ENCODE data around the gene DEPDC1B. TPM values are rescaled to one million over a fixed set of nuclear protein-coding genes. Genes with fewer than 3 reads are reported as not detected.

The DEPDC1B gene
- total and polyA plus RNA-seq, 2 of the 4 experiments (the other 2 are of a cell fraction) = 4.4 to 9.3 TPM

DNA sequence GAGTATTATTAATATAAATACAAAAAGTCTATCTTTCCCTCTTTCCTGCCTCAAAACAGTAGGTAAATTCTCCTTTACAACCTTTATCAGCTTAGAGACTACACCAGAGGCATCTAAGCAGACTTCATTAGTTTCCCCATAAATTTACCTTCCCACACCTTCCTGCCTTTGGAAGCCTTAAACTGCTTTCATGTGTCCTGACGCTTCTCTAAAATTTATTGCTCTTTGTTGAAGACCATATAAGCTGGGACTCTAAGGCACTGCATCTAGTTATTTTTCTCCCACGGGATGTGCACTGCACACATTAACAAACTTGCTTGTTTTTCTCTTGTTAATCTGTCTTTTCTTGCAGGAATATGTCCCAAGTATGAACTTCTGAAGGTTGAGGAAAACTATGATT is 51.8 kb downstream of the DEPDC1B start:
- Histone ChIP-seq H3K36me3 (ENCODE audit: control insufficient read depth, insufficient read depth, low read length) (no peaks in the 10 kb centered on the region), H3K79me1 (ENCODE audit: low read depth in 1 of 2, low read length in 2 of 2) (peaks cover 16 to 23% of the 10 kb centered on the region in 2 experiments), H2BK120ac (ENCODE audit: low read depth, low read length) (no peak overlapping the region), H3K27me3 (ENCODE audit: control insufficient read depth, insufficient read depth, low read length) (no peaks in the 10 kb centered on the region), H4K91ac (ENCODE audit: insufficient read depth, low read depth, low read length) (no peak overlapping the region), H3K18ac (ENCODE audit: low read depth, low read length) (no peak overlapping the region), H3K4me2 (ENCODE audit: low read depth, low read length) (no peak overlapping the region), H3K14ac (replicated peaks; ENCODE audit: low read depth, low read length) (no peak overlapping the region), H3K4ac (ENCODE audit: low read depth, low read length) (no peak overlapping the region), H3K9me1 (ENCODE audit: insufficient read depth, low read length) (0 out of 2 replicates have a peak, but pooled peaks cover 3% of the 10 kb centered on the region), H2BK5ac (ENCODE audit: low read depth, low read length, poor library complexity, severe bottlenecking) (no peak overlapping the region), H4K8ac (ENCODE audit: low read depth in 2 of 2, low read length in 2 of 2) (no peak overlapping the region), H3K4me1 (ENCODE audit: control insufficient read depth, insufficient read depth, low read length) (no peaks in the 10 kb centered on the region), H2AFZ (replicated peaks; ENCODE audit: low read length, poor library complexity) (no peak overlapping the region), H3K27ac (ENCODE audit: insufficient read depth, low read length) (no peak overlapping the region), H2BK15ac (ENCODE audit: low read depth, low read length) (no peak overlapping the region), H2AK9ac (replicated peaks; ENCODE audit: low read depth, low read length, poor library complexity) (no peak overlapping the region), H3K56ac (ENCODE audit: extremely low read depth, insufficient read depth, low read length) (no peak overlapping the region), H2BK20ac (ENCODE audit: low read depth, low read length) (no peak overlapping the region), H3K9ac (ENCODE audit: low read depth, low read length) (no peak overlapping the region), H3K23ac (ENCODE audit: low read depth, low read length) (no peak overlapping the region), H2AK5ac (ENCODE audit: low read depth, low read length) (no peak overlapping the region), H4K5ac (ENCODE audit: low read depth, low read length) (no peak overlapping the region), H3K4me3 (ENCODE audit: insufficient read depth, low read depth, low read length) (no peak overlapping the region), H4K20me1 (ENCODE audit: insufficient read depth, low read length) (peaks cover 3% of the 10 kb centered on the region; the same call in 1 of the 2 replicates), H3K9me3 (ENCODE audit: control insufficient read depth, insufficient read depth, low read length) (no peaks in the 10 kb centered on the region)
- CTCF ChIA-PET = no interaction called here
- in situ Hi-C loops (cut with MboI; ENCODE audit: low sequenced_read_pairs) = no loop called here
- TF ChIP-seq, protein P1, sequence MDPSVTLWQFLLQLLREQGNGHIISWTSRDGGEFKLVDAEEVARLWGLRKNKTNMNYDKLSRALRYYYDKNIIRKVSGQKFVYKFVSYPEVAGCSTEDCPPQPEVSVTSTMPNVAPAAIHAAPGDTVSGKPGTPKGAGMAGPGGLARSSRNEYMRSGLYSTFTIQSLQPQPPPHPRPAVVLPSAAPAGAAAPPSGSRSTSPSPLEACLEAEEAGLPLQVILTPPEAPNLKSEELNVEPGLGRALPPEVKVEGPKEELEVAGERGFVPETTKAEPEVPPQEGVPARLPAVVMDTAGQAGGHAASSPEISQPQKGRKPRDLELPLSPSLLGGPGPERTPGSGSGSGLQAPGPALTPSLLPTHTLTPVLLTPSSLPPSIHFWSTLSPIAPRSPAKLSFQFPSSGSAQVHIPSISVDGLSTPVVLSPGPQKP (IDR thresholded peaks at IDR 0.05; ENCODE audit: borderline replicate concordance, low read depth, low read length) = no peak
- no peak for TF ChIP-seq SMC3 (IDR thresholded peaks at IDR 0.05; ENCODE audit: low read depth, low read length)
- no peak for TF ChIP-seq NFE2L2 (IDR thresholded peaks at IDR 0.05; ENCODE audit: low read depth, low read length)
- no peak for TF ChIP-seq FOS (IDR thresholded peaks at IDR 0.05; ENCODE audit: low read depth, low read length)
- TF ChIP-seq, protein P2, sequence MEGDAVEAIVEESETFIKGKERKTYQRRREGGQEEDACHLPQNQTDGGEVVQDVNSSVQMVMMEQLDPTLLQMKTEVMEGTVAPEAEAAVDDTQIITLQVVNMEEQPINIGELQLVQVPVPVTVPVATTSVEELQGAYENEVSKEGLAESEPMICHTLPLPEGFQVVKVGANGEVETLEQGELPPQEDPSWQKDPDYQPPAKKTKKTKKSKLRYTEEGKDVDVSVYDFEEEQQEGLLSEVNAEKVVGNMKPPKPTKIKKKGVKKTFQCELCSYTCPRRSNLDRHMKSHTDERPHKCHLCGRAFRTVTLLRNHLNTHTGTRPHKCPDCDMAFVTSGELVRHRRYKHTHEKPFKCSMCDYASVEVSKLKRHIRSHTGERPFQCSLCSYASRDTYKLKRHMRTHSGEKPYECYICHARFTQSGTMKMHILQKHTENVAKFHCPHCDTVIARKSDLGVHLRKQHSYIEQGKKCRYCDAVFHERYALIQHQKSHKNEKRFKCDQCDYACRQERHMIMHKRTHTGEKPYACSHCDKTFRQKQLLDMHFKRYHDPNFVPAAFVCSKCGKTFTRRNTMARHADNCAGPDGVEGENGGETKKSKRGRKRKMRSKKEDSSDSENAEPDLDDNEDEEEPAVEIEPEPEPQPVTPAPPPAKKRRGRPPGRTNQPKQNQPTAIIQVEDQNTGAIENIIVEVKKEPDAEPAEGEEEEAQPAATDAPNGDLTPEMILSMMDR (conservative IDR thresholded peaks at IDR 0.05; ENCODE audit: low read depth, low read length) = no peak
- no peak for TF ChIP-seq POLR2A (IDR thresholded peaks at IDR 0.05; ENCODE audit: low read depth, low read length)
- TF ChIP-seq MAFK (IDR thresholded peaks at IDR 0.05; ENCODE audit: low read depth, low read length) = no peak
- TF ChIP-seq CEBPB (IDR thresholded peaks at IDR 0.05; ENCODE audit: low read depth, low read length) = no peak
- no peak for DNase-seq
- no CpG with 5 or more reads among the region's 2 CpGs for WGBS, 2 experiments (ENCODE audit: extremely low coverage in 2 of 2, insufficient read length in 1 of 2)
- ATAC-seq (ENCODE audit: low read depth) = no peak
- no TSS peak for BruUV-seq (replicated peaks)
- intact Hi-C loops (cut with micrococcal nuclease) = loop anchor here (10.0 kb wide), 1 partner anchor 353 kb away; no protein-coding TSS in a partner anchor
- POLR2A ChIA-PET (ENCODE audit: unreplicated experiment) = no interaction called here
- dilution Hi-C loops (cut with HindIII; ENCODE audit: low sequenced_read_pairs, unreplicated experiment) = no loop called here

All from IMR-90 (cell line).